ENCODE measurements around the gene CDC42BPG.

The CDC42BPG gene

GRCh38 chr11:64878223-64878493, 33.7 kb upstream of the CDC42BPG start:
- no peak for DNase-seq

GRCh38 chr11:64877390-64878222, 33.2 kb upstream of the CDC42BPG start:
- DNase-seq: no peak

- DNase-seq: no peak
Measured at GRCh38 chr11:64876835-64877341, 32.4 kb upstream of the CDC42BPG start.

GRCh38 chr11:64876229-64876750, 31.8 kb upstream of the CDC42BPG start:
- DNase-seq: no peak

DNA sequence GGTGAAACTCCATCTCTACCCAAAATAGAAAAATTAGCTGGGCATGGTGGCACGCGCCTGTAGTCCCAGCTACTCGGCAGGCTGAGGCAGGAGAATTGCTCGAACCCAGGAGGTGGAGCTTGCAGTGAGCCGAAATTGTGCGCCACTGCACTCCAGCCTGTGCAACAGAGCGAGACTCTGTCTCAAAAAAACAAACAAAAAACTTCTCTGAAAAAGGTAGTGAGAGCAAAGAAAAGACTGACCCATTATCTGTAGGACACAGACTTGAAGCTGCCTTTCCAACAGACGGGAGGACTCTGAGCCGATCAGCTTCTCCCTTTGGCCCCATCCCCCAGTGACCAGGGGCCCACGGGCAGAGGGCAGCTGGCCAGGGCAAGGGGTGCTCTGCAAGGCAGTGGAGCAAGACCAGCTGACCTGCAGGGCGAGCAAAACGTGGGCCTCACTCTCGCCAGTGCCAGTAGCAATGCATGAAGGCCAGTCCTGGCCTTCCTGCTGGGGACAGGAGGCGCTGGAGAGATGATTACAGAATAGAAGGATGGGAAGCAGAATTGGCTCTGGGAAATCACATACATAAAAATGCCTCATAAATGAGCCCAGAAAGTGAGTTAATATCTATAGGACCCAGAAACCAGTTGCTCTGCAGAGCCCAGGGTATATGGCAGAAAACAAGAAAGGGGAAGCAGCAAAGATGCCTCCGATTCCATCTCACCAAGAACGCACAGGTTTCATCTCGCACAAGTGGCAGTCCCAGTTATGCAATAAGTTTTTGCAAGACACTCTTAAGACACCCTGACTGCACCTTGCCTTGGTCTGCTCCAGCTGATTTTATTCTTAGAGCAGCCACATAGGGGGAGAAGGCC, 31.1 kb upstream of the CDC42BPG start:
- DNase-seq: no peak

GRCh38 chr11:64874308-64875240, 30.1 kb upstream of the CDC42BPG start:
- no peak for DNase-seq

DNA sequence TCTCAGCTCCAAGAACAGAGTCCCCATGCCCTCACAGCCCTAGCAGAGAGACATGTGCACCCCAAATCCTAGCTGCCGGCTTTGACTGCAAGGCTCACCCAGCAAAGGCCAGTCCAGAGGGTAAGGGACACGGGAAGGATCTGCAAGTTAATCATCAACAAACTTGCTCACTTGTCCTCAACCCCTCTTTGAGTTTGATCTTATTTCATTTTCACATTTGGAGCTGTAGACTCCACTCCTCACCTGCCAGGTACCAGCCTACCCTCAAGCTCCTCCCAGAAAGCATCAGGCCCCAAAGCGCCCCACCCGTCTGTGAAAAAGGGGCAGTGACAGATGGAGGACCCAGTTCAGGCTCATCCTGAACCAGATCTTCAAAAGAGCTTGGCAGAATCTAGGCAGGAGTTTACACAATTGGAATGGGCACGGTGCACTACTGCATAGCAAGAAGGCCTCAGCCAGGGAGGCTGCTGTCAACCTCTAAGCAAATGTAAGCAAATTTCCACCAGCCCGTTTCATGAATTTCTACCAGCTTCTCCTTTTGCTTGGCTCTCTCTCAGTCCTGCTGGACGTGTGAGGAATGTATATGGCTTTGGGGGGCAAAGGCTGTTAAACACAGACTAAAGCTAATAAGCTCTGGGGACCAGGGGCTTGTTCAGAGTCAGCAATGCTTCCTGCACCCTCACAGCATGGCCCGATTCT, 28.5 kb upstream of the CDC42BPG start:
- DNase-seq: no peak

DNA sequence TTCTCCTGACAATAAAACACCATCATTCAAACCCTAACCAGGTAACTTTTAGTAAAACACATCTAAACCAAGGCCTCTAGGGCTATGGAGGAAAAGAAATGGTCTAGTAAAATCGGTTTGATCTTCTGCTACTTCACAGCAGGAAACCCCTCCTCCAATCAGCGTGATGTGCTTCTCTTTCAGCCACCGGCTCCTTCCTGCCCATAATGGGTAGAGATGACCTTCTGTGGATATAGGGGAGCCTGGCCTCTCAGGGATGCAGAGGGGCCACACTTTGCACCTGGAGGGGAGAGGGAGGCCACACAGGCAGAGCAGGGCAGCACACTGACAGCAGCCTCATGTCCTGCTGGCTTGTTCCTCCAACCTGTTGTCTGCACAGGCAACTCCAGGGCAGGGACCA, 27.0 kb upstream of the CDC42BPG start:
- DNase-seq: no peak

DNA sequence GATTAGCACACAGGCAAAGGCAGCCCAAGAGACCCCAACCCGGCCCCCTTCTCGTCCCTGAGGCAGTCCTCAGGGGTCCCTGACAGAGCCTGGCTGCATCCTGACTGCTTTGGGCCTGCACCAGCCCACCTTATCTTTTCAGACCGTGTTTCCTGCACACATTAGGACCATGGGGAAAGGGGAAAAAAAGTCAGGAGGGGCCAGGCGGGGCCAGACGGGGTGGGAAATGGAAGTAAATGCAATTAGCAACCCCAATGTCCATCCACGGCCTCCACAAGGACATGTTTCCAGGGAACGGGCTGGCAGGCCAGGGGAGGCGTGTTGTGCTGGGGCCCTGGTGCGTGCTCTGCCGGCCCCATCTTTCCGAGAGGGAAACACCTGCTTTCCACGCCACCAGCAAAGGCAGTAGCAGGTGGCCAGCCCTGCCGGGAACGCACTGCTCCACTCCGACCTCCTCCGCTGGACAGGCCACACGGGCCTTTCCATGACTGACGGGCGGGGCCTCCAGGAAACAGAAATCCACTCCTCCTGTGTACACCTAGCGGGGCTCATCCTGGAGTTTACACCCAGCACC, 26.5 kb upstream of the CDC42BPG start:
- no peak for DNase-seq

DNA sequence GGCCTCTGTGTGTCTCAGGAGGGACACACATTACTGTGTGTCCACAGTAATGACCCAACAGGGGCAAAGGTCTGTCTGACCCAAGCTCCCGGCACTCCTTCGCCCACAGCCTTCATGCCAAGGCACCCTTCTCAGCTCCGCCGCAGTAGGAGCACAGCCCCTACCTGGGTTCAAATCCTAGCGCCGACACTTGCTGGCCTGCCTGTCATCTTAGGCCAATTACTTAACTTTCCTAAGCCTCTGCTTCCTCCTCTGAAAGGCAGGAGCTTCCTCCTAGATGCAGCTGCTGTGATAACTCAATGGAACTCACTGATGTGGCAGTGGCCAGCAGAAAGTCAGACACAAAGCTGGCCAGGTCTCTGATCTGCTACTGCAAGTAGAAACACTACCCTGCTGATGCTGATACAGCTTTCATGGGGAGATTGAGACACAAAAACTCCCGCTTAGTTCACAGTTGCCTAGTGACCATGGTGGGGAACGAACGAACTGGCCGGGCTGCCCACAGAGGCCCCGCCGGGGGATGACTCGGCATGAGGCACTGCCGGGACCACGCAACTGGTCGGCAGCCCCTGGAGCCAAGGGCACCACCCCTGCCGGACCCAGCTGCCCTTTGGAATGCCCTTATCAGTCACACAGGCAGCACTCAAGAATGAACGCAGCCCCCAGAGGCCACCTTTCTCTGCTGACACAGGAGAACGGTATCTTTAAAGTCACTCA, 25.9 kb upstream of the CDC42BPG start:
- DNase-seq: no peak

- DNase-seq: no peak
Measured at GRCh38 chr11:64869571-64870175, 25.2 kb upstream of the CDC42BPG start.

GRCh38 chr11:64868904-64869570, 24.6 kb upstream of the CDC42BPG start:
- DNase-seq: no peak

- DNase-seq: no peak
Measured at GRCh38 chr11:64867748-64868462, 23.5 kb upstream of the CDC42BPG start.

DNA sequence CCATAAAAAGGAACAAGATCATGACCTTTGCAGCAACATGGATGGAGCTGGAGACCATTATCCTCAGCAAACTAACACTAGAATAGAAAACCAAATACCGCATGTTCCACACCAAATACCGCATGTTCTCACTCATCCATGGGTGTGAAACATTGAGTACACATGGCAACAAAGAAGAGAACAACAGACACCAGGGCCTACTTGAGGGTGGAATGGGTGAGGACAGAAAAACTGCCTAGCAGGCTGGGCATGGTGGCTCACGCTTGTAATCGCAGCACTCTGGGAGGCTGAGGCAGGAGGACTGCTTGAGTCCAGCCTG, 21.7 kb upstream of the CDC42BPG start:
- no peak for DNase-seq

GRCh38 chr11:64865286-64866172, 21.1 kb upstream of the CDC42BPG start:
- DNase-seq: no peak

- DNase-seq: no peak
Measured at GRCh38 chr11:64864473-64865285, 20.2 kb upstream of the CDC42BPG start.

GRCh38 chr11:64864135-64864472, 19.7 kb upstream of the CDC42BPG start:
- DNase-seq: no peak

Data from NCI-H2081 treated with DMSO at 0.1 percent for 48 hours (cell line).